ENCODE measurements around the gene B4GAT1. TPM values are rescaled to one million over a fixed set of nuclear protein-coding genes. Genes with fewer than 3 reads are reported as not detected.

B4GAT1 gene
- total and polyA plus RNA-seq, 10 of the 15 experiments (the other 5 are each of a cell fraction or from before 2014, with no cell fraction given): 0.55 to 11.1 (median 4.3) TPM

- peak; percentile 76 for TF ChIP-seq E2F8 (IDR thresholded peaks at IDR 0.05; ENCODE audit: low read depth, partially characterized antibody)
- TF ChIP-seq POLR2AphosphoS2 (IDR thresholded peaks at IDR 0.05; ENCODE audit: low read depth, low read length): peak; percentile 79; the same call in 1 of the 2 replicates
- peak; percentile 60; the same call in 1 of the 2 replicates for TF ChIP-seq TCF12 (IDR thresholded peaks at IDR 0.05; ENCODE audit: low read depth, low read length)
- peak; percentile 54; the same call in 1 of the 2 replicates for TF ChIP-seq TAF1 (IDR thresholded peaks at IDR 0.05; ENCODE audit: borderline replicate concordance, low read depth, low read length)
- peak; percentile 96 for TF ChIP-seq NKRF (conservative IDR thresholded peaks at IDR 0.05)
- peak; percentile 98 for TF ChIP-seq POLR2A (IDR thresholded peaks at IDR 0.05; ENCODE audit: low read depth, low read length)
- TF ChIP-seq NBN (IDR thresholded peaks at IDR 0.05): peak; percentile 95
- TF ChIP-seq CTCF (IDR thresholded peaks at IDR 0.05 in 2 of 3, conservative IDR thresholded peaks at IDR 0.05 in 1 of 3; ENCODE audit: control insufficient read depth in 2 of 3, extremely low read depth in 1 of 3, insufficient read depth in 1 of 3, low read depth in 3 of 3, low read length in 3 of 3): peak in 2 of 3 experiments; percentile 13 to 16; a peak in 1 of 6 replicates
- no peak for TF ChIP-seq MEF2A (IDR thresholded peaks at IDR 0.05; ENCODE audit: insufficient read depth, low read depth, low read length)
- TF ChIP-seq MYB (IDR thresholded peaks at IDR 0.05; ENCODE audit: borderline replicate concordance, low read depth, low read length): peak; percentile 94
- TF ChIP-seq POU2F2 (IDR thresholded peaks at IDR 0.05; ENCODE audit: borderline replicate concordance, low read depth, low read length): peak; percentile 84; the same call in 2 of the 3 replicates
- no peak for TF ChIP-seq GABPA (IDR thresholded peaks at IDR 0.05; ENCODE audit: low read depth)
- peak; percentile 74 for TF ChIP-seq IKZF1 (conservative IDR thresholded peaks at IDR 0.05)
- TF ChIP-seq HCFC1 (IDR thresholded peaks at IDR 0.05; ENCODE audit: low read length): peak; percentile 87
- TF ChIP-seq SMAD5 (IDR thresholded peaks at IDR 0.05; ENCODE audit: low read depth): peak; percentile 70; the same call in 1 of the 2 replicates
- no peak for TF ChIP-seq BRCA1 (IDR thresholded peaks at IDR 0.05; ENCODE audit: low read depth, low read length)
- peak; percentile 88 for TF ChIP-seq YY1 (IDR thresholded peaks at IDR 0.05; ENCODE audit: low read depth, low read length)
- peak in 1 of 2 experiments; percentile 35; a peak in 2 of 4 replicates for TF ChIP-seq EP300 (IDR thresholded peaks at IDR 0.05; ENCODE audit: borderline replicate concordance in 1 of 2, control insufficient read depth in 1 of 2, low read depth in 2 of 2, low read length in 2 of 2)
- peak; percentile 94 for TF ChIP-seq POLR2AphosphoS5 (IDR thresholded peaks at IDR 0.05; ENCODE audit: low read length)
- peak; percentile 35; the same call in 1 of the 2 replicates for TF ChIP-seq E2F4 (IDR thresholded peaks at IDR 0.05; ENCODE audit: low read depth, low read length)
- no peak for TF ChIP-seq BCL11A (IDR thresholded peaks at IDR 0.05; ENCODE audit: low read depth, low read length)
- TF ChIP-seq MXI1 (IDR thresholded peaks at IDR 0.05; ENCODE audit: low read depth, low read length): peak; percentile 96
- TF ChIP-seq CREM (IDR thresholded peaks at IDR 0.05; ENCODE audit: low read depth): peak; percentile 99
Observed at GRCh38 chr11:66344550-66345315, 2.7 kb downstream of the B4GAT1 start, which contains the start of gene BRMS1 (continued).
